T follicular helper cell (primary cell): ENCODE results near the gene MED8.

ENCODE experiments used
- DNase-seq: peaks from one replicate; pipeline ENCODE4 v3.0.0-alpha.2; 2020; ENCODE audit warnings: low read depth

Gene MED8

DNA sequence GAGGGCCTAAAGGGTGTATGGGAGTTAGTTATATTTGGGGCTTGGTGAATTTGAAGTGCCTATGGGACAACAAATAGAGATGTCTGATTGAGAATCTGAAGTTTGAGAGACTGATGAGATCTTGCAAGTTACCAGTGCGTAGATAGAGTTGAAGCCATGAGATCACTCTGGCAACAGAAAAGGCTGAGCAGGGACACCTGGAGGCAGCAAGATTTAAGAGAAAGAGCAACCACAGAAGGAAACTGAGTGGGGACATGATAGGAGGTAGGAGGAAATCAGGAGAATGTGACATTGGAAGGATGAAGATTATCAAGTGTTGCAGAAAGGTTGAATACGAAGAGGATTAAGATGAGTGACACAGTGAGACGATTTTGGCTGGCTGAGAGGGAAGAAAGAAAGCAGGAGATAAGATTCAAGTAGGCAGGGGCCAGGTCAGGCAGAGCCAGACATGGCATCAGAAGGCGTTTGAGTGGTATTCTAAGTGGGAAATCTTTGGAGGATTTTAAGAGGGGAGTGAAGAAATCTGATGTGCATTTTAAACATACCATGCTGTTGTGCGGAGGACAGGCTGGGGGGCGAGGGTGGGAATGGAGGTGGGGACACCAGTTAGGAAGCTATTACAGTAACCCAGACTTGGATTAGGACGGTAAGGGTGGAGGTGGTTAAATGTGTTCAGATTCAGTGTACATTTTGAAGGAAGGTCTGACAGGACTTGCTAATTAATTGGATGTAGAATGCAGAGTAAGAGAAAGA lies 55.0 kb downstream of the MED8 start:
- DNase-seq = no peak
